HG02840 (cell line): ENCODE measurements around the gene KLHL3.
A peak's percentile ranks its signal among the peaks of the same experiment; 100 is the strongest.
"Not testable (repeated sequence)": the region's sequence is repeated elsewhere in the genome, so short reads cannot be mapped to it uniquely, and the experiment has no call there.

Experiments
- ATAC-seq: cut with Tn5 transposase; IDR thresholded peaks from one replicate; pipeline ENCODE4 v1.9.1; 2021; ENCODE audit warnings: mild to moderate bottlenecking, moderate library complexity, moderate number of reproducible peaks; ENCODE audit not compliant: unreplicated experiment, low FRiP score

KLHL3 gene, protein sequence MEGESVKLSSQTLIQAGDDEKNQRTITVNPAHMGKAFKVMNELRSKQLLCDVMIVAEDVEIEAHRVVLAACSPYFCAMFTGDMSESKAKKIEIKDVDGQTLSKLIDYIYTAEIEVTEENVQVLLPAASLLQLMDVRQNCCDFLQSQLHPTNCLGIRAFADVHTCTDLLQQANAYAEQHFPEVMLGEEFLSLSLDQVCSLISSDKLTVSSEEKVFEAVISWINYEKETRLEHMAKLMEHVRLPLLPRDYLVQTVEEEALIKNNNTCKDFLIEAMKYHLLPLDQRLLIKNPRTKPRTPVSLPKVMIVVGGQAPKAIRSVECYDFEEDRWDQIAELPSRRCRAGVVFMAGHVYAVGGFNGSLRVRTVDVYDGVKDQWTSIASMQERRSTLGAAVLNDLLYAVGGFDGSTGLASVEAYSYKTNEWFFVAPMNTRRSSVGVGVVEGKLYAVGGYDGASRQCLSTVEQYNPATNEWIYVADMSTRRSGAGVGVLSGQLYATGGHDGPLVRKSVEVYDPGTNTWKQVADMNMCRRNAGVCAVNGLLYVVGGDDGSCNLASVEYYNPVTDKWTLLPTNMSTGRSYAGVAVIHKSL

DNA sequence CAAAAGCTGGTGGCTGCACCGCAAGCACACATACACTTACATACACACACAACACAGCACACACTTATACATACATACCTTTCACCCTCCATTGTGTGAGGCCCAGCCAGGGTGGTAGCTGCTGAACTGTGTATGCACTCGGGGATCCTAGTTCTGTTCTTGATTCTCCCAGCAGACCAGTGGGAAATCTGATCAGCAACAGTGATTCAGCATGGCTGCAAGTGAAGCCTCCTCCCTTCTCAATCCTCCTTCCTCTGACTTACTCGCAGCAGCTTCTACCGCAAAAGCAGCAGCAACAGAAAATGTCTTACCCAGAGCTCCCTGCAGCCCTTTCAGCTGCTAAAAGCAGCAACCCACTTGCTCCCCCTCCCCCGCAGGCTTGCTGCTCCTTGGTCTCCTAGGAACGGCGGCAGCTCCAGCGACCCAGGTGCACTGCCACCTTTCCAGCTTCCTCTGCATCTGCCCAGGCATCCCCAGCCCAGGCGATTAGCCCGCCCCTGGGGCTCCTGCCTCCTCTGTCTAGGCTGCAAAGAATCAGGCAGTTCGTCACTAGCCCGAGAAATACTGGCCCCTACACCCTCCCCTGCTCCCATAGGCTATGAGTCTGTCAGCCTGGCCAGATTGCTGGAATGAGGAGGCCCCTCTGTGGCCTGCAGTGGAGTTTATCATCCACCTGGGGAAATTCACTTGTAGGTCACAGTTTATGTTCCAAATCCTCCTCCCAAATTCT is at the start of gene KLHL3:
Gene KLHL3, minus strand, starts transcription at position 535 of the 730 bp plus-strand sequence. Its CDS starts 443 bp downstream, at position 92.
- ATAC-seq = peak; percentile 45

GRCh38 chr5:137782984-137783536 is 47.2 kb upstream of the KLHL3 start:
- ATAC-seq = no peak

DNA sequence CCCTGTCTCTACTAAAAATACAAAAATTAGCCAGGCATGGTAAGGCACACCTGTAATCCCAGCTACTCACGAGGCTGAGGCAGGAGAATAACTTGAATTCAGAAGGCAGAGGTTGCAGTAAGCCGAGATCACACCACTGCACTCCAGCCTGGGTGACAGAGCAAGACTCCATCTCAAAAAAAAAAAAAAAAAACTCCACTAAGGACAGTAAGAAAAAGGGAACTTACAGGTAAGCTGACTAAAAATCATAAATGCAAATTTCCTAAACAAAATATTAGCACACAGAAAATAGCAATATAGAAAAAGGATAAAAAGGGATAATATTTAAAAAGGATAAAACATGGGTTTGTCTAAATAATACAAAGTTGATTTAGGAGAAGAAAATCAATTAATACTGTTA is 46.2 kb upstream of the KLHL3 start:
- no peak for ATAC-seq

DNA sequence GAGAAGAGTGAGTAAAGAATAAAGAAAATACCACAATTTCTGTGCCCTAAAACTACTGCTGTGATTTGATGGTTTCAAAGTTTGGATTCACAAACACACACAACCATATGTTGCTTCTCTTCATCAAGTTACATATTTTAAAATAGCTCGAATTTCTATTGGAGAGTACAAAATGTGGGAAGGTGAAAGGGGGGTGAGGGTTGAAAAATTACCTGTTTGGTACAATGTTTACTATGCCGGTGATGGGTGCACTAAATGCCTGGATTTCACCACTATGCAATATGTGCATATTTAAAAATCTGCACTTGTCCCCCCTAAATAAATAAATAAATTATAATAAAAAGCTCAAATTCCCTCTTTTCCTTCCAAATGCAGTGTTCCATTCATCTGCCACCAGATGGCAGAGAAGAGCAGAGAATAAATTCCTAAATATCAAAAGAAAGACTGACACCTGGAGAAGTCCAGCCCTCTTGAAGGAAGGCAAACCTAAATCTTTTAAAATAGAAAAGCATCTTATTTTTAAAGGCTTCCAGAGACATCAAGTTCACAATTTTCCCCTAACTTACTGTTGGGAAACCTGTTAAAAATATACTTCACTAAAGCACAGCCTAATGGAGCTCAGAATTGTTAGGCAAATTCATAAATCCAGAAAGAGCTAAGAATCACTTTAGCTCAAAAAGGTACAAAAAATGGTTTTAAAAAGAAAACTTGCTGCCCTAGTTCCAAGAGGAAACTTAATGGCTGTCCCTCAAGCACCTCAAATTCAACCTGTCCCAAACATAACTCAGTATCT is 43.1 kb upstream of the KLHL3 start:
- no peak for ATAC-seq

DNA sequence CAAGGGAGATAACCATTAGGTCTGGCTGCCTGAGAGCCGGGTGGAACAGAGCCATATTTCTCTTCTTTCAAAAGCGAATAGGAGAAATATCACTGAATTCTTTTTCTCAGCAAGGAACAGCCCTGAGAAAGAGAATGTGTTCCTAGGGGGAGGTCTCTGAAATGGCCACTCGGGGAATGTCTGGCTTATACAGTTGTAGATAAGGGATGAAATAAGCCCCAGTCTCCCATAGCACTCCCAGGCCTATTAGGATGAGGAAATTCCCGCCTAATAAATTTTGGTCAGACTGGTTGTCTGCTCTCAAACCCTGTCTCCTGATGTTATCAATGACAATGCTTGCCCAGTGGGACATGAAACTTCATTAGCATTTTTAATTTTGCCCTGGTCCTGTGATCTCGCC is 32.0 kb upstream of the KLHL3 start:
- ATAC-seq = not testable (repeated sequence)

DNA sequence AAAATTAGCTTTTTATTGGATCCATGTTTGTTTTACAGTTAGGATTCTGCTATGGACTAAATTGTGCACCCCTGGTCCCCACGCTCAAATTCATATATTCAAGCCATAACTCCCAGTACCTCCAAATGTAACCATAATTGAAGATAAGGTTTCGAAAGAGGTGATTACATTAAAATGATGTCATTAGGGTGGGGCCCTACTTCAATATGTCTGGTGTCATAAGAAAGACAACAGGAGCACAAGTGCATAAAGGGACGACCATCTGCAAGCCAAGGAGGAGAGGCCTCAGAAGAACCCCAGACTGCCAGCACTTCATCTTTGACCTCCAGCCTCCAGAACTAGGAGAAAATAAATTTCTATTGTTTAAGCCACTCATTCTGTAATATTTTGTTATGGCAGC is 25.7 kb upstream of the KLHL3 start:
- ATAC-seq = no peak

DNA sequence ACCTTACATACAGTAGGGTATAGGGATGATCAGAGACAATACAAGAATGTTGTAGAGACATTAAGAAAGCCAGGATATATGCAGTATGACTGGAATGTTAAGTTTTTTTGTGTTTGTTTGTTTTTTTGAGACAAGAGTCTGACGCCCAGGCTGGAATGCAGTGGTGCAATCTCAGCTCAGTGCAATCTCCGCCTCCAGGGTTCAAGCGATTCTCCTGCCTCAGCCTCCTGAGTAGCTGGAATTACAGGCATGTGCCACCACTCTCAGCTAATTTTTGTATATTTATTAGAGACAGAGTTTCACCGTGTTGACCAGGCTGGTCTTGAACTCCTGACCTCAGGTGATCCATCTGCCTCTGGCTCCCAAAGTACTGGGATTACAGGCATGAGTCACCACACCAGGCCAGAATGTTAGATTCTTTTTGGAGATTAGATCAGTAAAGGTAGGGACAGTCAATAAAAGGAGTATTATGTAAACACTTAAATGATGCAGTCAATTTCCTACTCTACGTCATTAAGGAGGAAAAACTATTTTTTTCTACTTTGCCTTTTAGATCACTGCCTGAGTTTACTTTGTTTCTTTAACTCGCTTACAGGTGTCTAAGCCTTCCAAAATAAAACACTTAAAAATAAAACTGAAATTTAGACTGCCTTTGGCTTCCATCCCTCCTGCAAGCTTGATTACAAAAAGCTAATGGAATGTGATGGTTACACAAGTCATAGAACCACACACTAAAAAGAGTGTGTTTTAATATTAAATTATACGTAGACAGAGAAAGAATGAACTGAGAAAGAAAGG is 25.0 kb upstream of the KLHL3 start:
- ATAC-seq = no peak

DNA sequence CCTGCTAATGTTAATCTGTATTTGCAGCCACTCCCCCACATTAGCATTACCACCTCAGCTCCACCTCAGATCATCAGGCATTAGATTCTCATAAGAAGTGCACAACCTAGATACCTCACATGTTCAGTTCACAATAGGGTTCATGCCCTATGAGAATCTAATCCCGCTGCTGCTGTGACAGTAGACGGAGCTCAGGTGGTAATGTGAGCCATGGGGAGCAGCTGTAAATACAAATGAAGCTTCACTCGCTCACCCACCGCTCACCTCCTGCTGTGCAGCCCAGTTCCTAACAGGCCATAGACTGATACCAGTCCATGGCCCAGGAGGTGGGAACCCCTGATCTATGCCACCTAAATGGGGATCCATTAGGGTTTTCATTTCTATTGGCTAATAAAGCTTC is 24.4 kb upstream of the KLHL3 start:
- no peak for ATAC-seq

DNA sequence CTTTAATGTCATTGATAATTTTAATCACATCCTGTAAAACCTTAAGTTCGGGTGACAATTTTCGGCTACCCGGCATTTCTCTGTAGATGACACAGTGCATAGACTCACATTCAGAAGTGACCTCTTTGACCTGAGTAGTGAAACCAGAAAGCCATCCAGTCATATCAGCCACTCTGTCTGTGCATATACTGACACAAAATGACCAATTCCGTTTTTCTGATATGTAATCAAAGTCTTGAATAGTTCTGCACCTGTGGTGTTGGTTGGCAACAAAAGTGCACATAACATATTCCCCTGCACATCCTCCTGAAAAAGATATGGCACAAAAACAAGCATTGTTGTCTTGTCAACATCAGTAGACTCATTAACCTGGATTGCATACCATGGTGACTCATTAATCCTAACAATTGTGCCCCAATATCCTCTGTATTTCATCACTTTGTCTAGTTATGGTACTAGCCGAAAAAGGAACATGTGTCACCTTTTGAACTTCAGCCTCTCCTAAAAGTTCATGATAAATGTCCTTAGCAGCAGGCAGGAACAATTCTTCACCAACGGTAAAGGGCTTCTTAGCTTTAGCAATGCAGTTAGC is 22.9 kb upstream of the KLHL3 start:
- ATAC-seq = no peak

- ATAC-seq = no peak
These were observed 22.2 kb upstream of the KLHL3 start for GRCh38 chr5:137758121-137758520.

DNA sequence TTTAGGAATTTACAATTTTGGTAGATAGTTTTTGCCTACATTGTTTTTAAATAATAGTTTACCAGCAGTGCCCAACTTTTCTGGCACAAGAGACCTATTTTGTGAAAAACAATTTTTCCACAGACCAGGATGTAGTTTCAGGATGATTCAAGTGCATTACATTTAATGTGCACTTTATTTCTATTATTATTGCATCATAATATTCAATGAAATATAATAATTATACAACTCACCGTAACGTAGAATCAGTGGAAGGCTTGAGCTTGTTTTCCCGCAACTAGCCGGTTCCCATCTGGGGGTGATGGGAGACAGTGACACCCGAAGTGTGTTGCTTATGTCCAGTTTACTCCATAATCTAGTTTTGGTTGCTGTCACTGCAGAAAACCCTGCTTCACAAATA is 21.7 kb upstream of the KLHL3 start:
- ATAC-seq = no peak

GRCh38 chr5:137754961-137755762 is 19.3 kb upstream of the KLHL3 start:
- ATAC-seq = peak; percentile 18

- ATAC-seq = peak; percentile 84
These were observed 18.5 kb upstream of the KLHL3 start, which contains the start of gene HNRNPA0 for GRCh38 chr5:137754188-137754960. TSS of gene HNRNPA0 (minus strand) at chr5:137754363. CDS start at chr5:137754066, 297 bp downstream.

DNA sequence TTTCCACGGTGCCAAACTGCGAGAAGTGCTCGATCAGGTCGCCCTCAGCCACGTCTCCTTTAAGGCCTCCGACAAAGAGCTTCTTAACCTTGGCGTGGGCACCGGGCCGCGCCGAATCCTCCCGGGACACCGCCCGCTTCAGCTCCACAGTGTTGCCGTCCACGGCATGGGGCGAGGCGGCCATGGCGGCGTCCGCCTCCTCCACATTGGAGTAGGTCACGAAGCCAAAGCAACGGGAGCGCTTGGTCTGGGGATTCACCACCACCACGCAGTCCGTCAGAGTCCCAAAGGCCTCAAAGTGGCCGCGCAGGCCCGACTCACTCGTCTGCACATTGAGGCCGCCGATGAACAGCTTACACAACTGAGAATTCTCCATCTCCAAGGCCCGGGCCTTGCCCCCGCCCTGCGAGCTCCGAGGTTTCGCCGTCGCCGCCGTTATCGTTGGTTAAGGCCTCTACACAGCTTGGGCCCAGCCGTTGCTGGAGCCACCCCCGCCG is 17.9 kb upstream of the KLHL3 start:
- ATAC-seq = peak; percentile 15

DNA sequence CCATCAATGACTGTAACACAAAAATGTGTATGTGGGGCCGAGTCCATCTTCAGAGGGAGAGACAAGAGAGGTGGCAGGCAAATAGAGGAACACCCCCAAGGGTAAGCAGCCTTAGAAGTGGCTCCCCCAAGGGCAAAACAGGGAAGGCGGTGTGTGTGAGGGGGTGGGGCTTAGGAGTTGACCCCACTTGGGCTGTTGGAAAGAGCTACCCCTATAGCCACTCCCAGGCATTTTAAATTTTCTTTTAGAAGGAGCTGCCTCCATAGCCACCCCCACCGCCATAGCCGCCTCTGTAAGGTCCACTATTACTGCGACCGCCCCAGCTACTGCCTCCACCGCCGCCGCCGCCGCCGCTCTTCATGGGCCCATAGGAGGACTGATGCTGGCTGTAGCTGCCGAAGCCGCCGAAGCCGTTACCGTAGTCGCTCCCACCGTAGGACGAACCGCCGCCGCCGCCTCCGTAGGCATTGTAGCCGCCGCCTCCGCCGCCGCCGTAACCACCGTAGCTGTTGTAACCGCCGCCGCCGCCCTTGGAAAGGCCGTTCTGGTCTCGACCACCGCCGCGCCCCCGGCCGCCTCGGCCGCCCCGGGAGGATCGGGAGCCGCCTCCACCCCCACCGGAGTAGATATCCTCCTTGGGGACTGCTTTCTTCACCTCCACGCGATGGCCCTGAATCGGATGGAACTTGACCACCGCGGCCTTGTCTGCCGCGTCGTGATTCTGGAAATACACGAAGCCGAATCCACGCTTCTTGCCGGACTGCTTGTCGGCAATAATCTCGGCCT is 17.2 kb upstream of the KLHL3 start:
- ATAC-seq = no peak

GRCh38 chr5:137751869-137752491 is 16.1 kb upstream of the KLHL3 start:
- ATAC-seq = no peak
